Natural killer cell treated with Interleukin-12 subunit alpha and Interleukin-12 subunit beta and Interleukin-15 and Interleukin-18, amount 100 ng/mL, for 72 hours (primary cell): ENCODE data around the gene RAB11FIP5. TPM values are rescaled to one million over a fixed set of nuclear protein-coding genes. Genes with fewer than 3 reads are reported as not detected.

Experiments
- ATAC-seq, 2 donors: fragments of 150-1000 bp; cut with Tn5 transposase in 1 of 2; sonication (Bioruptor Pico), chemical (Tn5 transposase) in 1 of 2; 2 replicates each; pipeline ENCODE4 v1.10.0; 2021
- DNase-seq: peaks from one replicate; pipeline ENCODE4 v3.0.0; 2022; ENCODE audit warnings: low spot score
- H3K27ac Mint-ChIP-seq, 2 donors: 1 replicate in 1 of 2; 2 replicates in 1 of 2; pipeline ENCODE4 v1.8.0; 2022; ENCODE audit warnings: mixed read lengths in 2 of 2, mild to moderate bottlenecking in 1 of 2, moderate library complexity in 1 of 2
- H3K27me3 Mint-ChIP-seq, 2 donors: 1 replicate in 1 of 2; 2 replicates in 1 of 2; pipeline ENCODE4 v1.8.0; 2022; ENCODE audit warnings: mixed read lengths in 2 of 2
- H3K36me3 Mint-ChIP-seq: one replicate; pipeline ENCODE4 v1.8.0; 2022; ENCODE audit warnings: mixed read lengths
- H3K4me1 Mint-ChIP-seq, 2 donors: 1 replicate in 1 of 2; 2 replicates in 1 of 2; pipeline ENCODE4 v1.8.0; 2022; ENCODE audit warnings: low read depth in 2 of 2, mixed read lengths in 2 of 2, mild to moderate bottlenecking in 1 of 2
- H3K4me3 Mint-ChIP-seq: one replicate; pipeline ENCODE4 v1.8.0; 2022; ENCODE audit warnings: mixed read lengths
- H3K9me3 Mint-ChIP-seq: 2 replicates; pipeline ENCODE4 v1.8.0; 2022; ENCODE audit warnings: mixed read lengths
- total RNA-seq, 2 donors: library from RNA; stranded (reverse); gene quantifications; one replicate each; pipeline ENCODE4 v1.2.3, GENCODE V29; 2022

The RAB11FIP5 gene, protein sequence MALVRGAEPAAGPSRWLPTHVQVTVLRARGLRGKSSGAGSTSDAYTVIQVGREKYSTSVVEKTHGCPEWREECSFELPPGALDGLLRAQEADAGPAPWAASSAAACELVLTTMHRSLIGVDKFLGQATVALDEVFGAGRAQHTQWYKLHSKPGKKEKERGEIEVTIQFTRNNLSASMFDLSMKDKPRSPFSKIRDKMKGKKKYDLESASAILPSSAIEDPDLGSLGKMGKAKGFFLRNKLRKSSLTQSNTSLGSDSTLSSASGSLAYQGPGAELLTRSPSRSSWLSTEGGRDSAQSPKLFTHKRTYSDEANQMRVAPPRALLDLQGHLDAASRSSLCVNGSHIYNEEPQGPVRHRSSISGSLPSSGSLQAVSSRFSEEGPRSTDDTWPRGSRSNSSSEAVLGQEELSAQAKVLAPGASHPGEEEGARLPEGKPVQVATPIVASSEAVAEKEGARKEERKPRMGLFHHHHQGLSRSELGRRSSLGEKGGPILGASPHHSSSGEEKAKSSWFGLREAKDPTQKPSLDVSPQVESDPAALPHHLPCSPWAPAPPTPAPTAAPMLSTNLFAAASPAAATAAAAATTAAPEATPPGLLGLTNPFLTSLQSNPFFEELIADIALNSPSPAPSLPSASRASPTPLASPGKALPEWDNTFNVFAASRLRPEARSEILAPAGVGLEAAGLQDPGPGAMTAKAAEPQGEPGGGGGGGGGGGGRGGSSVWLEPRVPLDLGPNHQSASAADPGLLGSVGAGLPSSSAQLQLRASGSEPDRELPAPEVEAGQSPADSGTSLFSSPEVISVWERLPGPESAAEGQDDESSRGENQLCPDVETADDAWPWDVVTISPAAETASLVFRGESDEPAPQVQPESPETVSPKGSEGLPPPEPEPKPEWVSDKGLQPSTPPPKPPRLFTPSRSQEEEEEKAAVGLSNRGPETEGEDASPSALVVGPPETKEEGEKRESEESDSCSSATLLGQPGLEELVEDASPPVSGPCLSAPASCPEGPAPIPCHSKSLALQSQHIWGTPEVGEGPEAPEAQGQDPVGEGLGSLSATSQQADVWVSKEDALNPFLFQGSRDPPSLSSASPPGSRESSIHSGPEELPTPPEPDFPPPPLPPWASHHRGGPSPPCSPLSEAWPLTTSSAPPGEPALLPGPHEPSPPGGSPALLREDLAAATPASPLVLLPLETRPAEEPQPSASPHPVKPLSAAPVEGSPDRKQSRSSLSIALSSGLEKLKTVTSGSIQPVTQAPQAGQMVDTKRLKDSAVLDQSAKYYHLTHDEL (N-terminal part only)
- 10 to 100 TPM in 1 of 2 donors, 1 to 10 TPM in 1; 8.8 to 15.7 TPM for total RNA-seq

GRCh38 chr2:73112913-73113854 is at the start of gene RAB11FIP5:
Gene RAB11FIP5, minus strand, starts transcription at chr2:73112948. Its CDS starts 171 bp downstream, at chr2:73112777.
- Mint-ChIP-seq H3K9me3 (no peaks in the 10 kb centered on the region), H3K4me3 (peak within 1 kb of the TSS; percentile 82), H3K27ac (peak within 1 kb of the TSS; percentile 13 to 65), H3K36me3 (no peaks in the 10 kb centered on the region), H3K27me3 (peaks cover 0 to 5% of the 10 kb centered on the region in 2 donors), H3K4me1 (peaks cover 9 to 12% of the 10 kb centered on the region in 2 donors)
- ATAC-seq (peak; percentile 93 to 95), DNase-seq (peak; percentile 84)

DNA sequence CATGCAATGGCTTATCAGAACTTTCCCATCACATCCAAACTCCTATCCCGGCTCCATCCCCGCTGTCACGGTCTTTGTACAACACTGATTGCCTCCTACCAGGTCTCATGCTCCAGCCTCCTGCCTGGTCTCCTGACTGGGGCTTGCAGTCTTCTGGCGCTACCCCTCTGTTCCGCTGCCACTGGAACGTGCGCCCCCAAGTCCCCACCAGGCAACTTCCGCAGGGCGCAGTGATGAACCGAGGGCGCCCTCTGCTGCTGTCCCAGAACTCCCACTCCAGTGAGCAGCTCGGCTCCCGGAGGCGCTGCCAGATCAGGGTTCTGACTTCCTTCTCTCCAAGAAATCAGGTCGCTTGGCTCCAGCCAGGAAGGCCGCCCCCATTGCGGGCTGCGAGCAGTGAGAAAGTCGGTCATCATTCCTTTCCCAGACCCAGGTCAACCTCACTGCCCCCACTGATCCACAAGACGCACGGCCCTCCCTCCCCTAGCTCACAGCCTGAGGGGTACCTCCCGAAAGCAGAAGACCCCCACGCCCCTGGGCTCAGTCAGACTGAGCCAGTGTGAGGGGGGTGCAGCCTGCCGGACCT is 43.9 kb upstream of the RAB11FIP5 start:
- ATAC-seq (peak; percentile 63 to 76), DNase-seq (no peak)
- Mint-ChIP-seq H3K4me3 (no peak overlapping the region), H3K27me3 (peaks cover 11 to 27% of the 10 kb centered on the region in 2 donors), H3K4me1 (peaks cover 0 to 4% of the 10 kb centered on the region in 2 donors), H3K36me3 (no peaks in the 10 kb centered on the region), H3K27ac (no peak overlapping the region), H3K9me3 (no peaks in the 10 kb centered on the region)

DNA sequence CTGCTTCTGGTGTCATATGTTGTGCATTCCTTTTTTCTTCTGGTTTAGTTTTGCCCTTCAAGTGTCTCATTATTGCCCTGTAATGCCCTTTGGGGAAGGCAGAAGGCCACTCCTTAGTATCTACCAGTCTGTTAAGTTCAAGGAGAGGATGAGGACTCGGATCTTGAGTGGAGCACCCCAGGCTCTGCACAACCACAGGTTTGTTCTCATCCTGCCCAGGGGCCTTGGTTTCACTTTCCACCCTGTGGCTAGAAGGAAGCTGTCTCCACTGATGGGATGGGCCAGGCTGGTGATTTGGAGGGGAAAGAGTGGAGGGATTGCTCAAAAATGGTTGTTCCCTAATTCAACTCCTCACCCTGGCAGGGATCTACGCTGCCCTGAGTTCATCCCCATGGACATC is 30.2 kb upstream of the RAB11FIP5 start:
- no peak overlapping the region for H3K27ac Mint-ChIP-seq

DNA sequence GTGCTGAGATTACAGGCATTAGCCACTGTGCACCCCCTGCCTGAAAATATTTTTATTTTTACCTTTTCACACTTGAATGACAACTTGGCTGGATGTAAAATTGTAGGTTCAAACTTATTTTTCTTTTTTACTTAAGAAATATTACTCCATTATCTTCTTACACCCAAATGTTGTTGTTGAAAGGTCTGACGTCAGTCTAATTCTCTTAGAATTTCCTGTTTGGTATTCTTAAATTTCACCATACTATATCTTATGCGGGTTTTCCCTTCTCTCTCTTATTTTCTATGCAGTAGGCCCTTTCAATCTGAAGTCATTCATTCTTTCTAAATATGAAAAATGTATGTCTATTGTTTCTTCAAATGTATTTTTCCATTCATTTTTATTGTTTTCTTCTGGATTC is 29.1 kb upstream of the RAB11FIP5 start:
- no peaks in the 10 kb centered on the region for H3K36me3 Mint-ChIP-seq
- ATAC-seq (no peak), DNase-seq (no peak)
- H3K4me1 Mint-ChIP-seq: no peaks in the 10 kb centered on the region
- H3K27ac Mint-ChIP-seq: no peak overlapping the region
- peaks cover 9 to 15% of the 10 kb centered on the region in 2 donors for H3K27me3 Mint-ChIP-seq
- H3K4me3 Mint-ChIP-seq: no peak overlapping the region
- H3K9me3 Mint-ChIP-seq: no peaks in the 10 kb centered on the region

More for the DNA sequence above, 30.2 kb upstream of the RAB11FIP5 start:
- no peaks in the 10 kb centered on the region for H3K36me3 Mint-ChIP-seq
- ATAC-seq: no peak
- H3K27me3 Mint-ChIP-seq: peaks cover 9 to 15% of the 10 kb centered on the region in 2 donors
- H3K4me1 Mint-ChIP-seq: no peaks in the 10 kb centered on the region
- DNase-seq: no peak
- H3K4me3 Mint-ChIP-seq: no peak overlapping the region
- no peaks in the 10 kb centered on the region for H3K9me3 Mint-ChIP-seq

- H3K4me1 Mint-ChIP-seq: no peaks in the 10 kb centered on the region
- H3K27ac Mint-ChIP-seq: no peak overlapping the region
- H3K9me3 Mint-ChIP-seq: no peaks in the 10 kb centered on the region
- DNase-seq: no peak
- H3K36me3 Mint-ChIP-seq: no peaks in the 10 kb centered on the region
- no peak for ATAC-seq
- H3K4me3 Mint-ChIP-seq: no peak overlapping the region
- peaks cover 5 to 6% of the 10 kb centered on the region in 2 donors for H3K27me3 Mint-ChIP-seq
Observed at GRCh38 chr2:73135236-73135635, 22.5 kb upstream of the RAB11FIP5 start.

- no peak for DNase-seq
- no peaks in the 10 kb centered on the region for H3K36me3 Mint-ChIP-seq
- H3K9me3 Mint-ChIP-seq: no peaks in the 10 kb centered on the region
- peaks cover 9 to 10% of the 10 kb centered on the region in 2 donors for H3K27me3 Mint-ChIP-seq
- no peak for ATAC-seq
- no peak overlapping the region for H3K4me3 Mint-ChIP-seq
- H3K27ac Mint-ChIP-seq: no peak overlapping the region
- H3K4me1 Mint-ChIP-seq: no peaks in the 10 kb centered on the region
Observed at GRCh38 chr2:73134471-73134870, 21.7 kb upstream of the RAB11FIP5 start.

DNA sequence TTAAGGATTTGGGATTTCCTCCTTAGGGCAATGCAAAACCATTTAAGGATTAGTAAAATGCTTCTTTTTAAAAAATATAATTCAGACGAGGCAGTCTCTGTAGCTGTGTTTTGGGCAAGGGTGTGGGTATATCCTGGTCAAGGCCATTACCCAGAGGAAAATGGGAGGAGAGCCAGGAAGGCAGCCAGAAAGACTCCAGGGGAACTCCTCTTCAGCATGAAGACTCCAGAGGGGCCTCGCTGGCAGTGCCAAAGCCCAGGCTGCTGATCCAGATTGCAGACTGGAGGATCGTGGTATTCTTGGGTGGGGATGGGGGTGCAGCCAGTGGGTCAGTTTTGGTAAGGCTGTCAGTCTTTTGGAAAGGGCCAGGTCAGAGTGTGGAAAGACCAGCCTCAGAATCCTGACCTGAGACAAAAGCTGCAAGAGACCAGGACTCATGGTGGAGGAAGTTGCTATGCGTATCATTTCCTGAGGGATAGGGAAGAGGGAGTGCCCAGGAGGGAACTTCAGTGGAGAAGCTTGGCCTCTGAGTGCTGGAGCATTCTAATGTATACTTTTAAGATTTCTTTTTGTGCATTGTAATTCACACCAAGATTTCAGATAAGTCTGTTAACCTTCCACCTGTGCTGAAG is 20.9 kb upstream of the RAB11FIP5 start:
- Mint-ChIP-seq H3K27ac (no peak overlapping the region), H3K4me1 (no peaks in the 10 kb centered on the region), H3K4me3 (no peak overlapping the region), H3K27me3 (peaks cover 15 to 17% of the 10 kb centered on the region in 2 donors), H3K9me3 (no peaks in the 10 kb centered on the region), H3K36me3 (no peaks in the 10 kb centered on the region)
- ATAC-seq: no peak
- no peak for DNase-seq

DNA sequence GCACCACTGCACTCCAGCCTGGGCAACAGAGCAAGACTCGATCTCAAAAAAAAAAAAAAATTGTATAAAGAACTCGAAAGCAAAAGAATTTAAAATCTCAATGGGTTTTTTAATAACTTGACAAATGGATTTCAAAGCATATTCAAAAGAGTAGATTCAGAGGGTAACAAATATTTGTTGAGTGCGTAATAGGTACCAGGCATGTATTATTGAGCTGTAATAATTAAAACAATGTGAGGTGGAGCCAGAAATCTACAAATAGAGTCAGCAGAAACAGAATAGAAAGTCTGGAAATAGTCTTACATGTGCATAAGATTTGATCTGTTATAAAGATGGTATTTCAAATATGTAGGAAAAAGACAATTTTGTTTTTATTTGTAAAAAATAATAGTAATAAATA is 19.1 kb upstream of the RAB11FIP5 start:
- ATAC-seq (no peak), DNase-seq (no peak)
- H3K27me3 Mint-ChIP-seq: peaks cover 15 to 19% of the 10 kb centered on the region in 2 donors
- H3K36me3 Mint-ChIP-seq: no peaks in the 10 kb centered on the region
- no peaks in the 10 kb centered on the region for H3K9me3 Mint-ChIP-seq
- no peak overlapping the region for H3K27ac Mint-ChIP-seq
- H3K4me1 Mint-ChIP-seq: no peaks in the 10 kb centered on the region
- no peak overlapping the region for H3K4me3 Mint-ChIP-seq

DNA sequence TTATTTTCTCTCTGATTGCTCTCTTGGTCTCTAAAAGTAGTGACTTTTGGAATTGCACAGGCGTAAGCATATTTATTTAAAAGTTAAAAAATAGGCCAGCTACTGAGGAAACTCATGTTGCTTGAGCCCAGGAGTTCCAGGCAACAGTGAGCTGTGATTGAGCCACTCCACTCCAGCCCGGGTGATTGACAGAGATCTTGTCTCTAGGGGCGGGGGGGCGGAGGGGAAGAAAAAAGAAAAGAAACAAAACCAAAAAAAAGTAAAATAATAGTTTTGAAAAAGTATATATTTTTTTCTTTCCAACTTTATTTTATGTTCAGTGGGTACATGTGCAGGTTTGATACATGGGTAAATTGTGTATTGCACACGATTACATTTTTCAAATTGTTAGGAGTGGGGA is 18.0 kb upstream of the RAB11FIP5 start:
- H3K27ac Mint-ChIP-seq: no peak overlapping the region
- no peaks in the 10 kb centered on the region for H3K36me3 Mint-ChIP-seq
- no peaks in the 10 kb centered on the region for H3K9me3 Mint-ChIP-seq
- DNase-seq: no peak
- no peak for ATAC-seq
- peaks cover 20 to 21% of the 10 kb centered on the region in 2 donors for H3K27me3 Mint-ChIP-seq
- no peak overlapping the region for H3K4me3 Mint-ChIP-seq
- no peaks in the 10 kb centered on the region for H3K4me1 Mint-ChIP-seq

DNA sequence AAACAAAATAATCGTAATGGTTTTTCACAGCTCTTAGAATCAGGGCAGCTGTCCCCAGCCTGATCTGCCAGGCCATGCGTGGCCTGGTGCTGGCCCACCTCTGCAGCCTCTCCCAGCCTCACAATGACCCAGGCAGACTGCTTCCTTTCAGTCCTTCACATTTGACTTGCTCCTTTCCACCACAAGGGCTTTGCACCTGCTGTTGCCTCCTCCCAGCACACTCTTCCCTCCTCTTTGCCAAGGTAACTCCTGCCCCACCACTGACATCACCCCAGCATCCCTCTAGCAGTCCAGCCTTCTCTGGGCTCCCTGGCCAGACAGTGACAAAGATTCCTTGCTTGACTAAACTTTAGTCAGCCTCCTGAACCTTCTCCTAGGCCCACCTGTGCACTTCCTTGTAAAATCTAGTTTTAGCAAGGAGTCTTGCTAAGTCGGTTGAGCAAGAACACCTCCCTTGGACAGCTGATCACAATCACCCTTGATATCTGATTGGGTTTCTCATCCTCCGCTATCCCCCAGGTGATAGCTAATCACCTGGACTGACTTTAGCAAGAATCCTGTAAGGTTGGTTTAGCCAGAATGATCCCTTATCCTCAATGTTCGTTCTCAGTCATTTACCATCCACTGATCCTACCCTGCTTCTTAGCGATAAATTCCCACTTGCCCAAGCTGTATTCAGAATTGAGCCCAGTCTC is 16.2 kb upstream of the RAB11FIP5 start:
- H3K27me3 Mint-ChIP-seq: peaks cover 20 to 21% of the 10 kb centered on the region in 2 donors
- no peaks in the 10 kb centered on the region for H3K9me3 Mint-ChIP-seq
- H3K27ac Mint-ChIP-seq: no peak overlapping the region
- DNase-seq (no peak), ATAC-seq (no peak)
- H3K36me3 Mint-ChIP-seq: no peaks in the 10 kb centered on the region
- H3K4me3 Mint-ChIP-seq: no peak overlapping the region
- no peaks in the 10 kb centered on the region for H3K4me1 Mint-ChIP-seq

DNA sequence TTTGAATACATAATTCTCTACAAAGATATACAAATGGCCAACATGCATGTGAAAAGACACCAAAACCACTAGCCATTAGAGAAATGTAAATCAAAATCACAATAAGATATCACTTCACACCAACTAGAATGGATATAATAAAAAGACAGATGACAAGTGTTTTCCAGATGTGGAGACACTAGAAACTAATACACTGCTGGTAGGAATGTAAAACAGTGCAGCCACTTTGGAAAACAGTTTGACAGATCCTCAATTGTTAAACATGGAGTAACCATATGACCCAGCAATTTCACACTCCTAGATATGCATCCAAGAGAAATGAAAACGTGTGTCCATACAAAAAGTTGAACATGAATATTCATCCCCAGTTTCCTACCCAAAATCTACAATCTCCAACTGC is 9.8 kb upstream of the RAB11FIP5 start:
- no peak overlapping the region for H3K27ac Mint-ChIP-seq
- peaks cover 15 to 23% of the 10 kb centered on the region in 2 donors for H3K27me3 Mint-ChIP-seq
- no peak overlapping the region for H3K4me3 Mint-ChIP-seq
- H3K4me1 Mint-ChIP-seq: no peaks in the 10 kb centered on the region
- no peaks in the 10 kb centered on the region for H3K36me3 Mint-ChIP-seq
- no peak for ATAC-seq
- DNase-seq: no peak
- no peaks in the 10 kb centered on the region for H3K9me3 Mint-ChIP-seq
